Activated CD4-positive, CD25-positive, alpha-beta regulatory T cell (primary cell): Measurements from ENCODE around the gene GRIK2.
"Not testable (repeated sequence)": the region's sequence is repeated elsewhere in the genome, so short reads cannot be mapped to it uniquely, and the experiment has no call there.

Experiments
- DNase-seq, 4 experiments: peaks; one replicate each; lab custom pipeline; 2025; lab: John Stamatoyannopoulos, UW

Gene GRIK2

GRCh38 chr6:102026649-102027048, 633.1 kb downstream of the GRIK2 start:
- DNase-seq, result no peak

- no peak for DNase-seq
Measured at GRCh38 chr6:102028176-102028575, 634.7 kb downstream of the GRIK2 start.

- DNase-seq, result no peak
Measured at GRCh38 chr6:102038964-102039363, 645.5 kb downstream of the GRIK2 start.

- no peak for DNase-seq
Measured at GRCh38 chr6:102039441-102039840, 645.9 kb downstream of the GRIK2 start.

- no peak for DNase-seq
Measured at GRCh38 chr6:102051001-102051400, 657.5 kb downstream of the GRIK2 start.

- no peak for DNase-seq
Measured at GRCh38 chr6:102051720-102052119, 658.2 kb downstream of the GRIK2 start.

- no peak for DNase-seq
Measured at GRCh38 chr6:102064142-102064541, 670.6 kb downstream of the GRIK2 start.

GRCh38 chr6:102066301-102066700, 672.8 kb downstream of the GRIK2 start:
- no peak for DNase-seq

GRCh38 chr6:102068349-102068929, 674.9 kb downstream of the GRIK2 start:
- no peak for DNase-seq

- DNase-seq, result no peak
Measured at GRCh38 chr6:102075539-102075938, 682.0 kb downstream of the GRIK2 start.

- no peak for DNase-seq
Measured at GRCh38 chr6:102085257-102085656, 691.7 kb downstream of the GRIK2 start.

GRCh38 chr6:102088160-102088559, 694.7 kb downstream of the GRIK2 start:
- not testable (repeated sequence) for DNase-seq

GRCh38 chr6:102114402-102114801, 720.9 kb downstream of the GRIK2 start:
- DNase-seq, result no peak

- DNase-seq, result no peak
Measured at GRCh38 chr6:102115911-102116310, 722.4 kb downstream of the GRIK2 start.

- no peak for DNase-seq
Measured at GRCh38 chr6:102118034-102118433, 724.5 kb downstream of the GRIK2 start.
